ENCODE results near the gene GRID1.

Gene GRID1

DNA sequence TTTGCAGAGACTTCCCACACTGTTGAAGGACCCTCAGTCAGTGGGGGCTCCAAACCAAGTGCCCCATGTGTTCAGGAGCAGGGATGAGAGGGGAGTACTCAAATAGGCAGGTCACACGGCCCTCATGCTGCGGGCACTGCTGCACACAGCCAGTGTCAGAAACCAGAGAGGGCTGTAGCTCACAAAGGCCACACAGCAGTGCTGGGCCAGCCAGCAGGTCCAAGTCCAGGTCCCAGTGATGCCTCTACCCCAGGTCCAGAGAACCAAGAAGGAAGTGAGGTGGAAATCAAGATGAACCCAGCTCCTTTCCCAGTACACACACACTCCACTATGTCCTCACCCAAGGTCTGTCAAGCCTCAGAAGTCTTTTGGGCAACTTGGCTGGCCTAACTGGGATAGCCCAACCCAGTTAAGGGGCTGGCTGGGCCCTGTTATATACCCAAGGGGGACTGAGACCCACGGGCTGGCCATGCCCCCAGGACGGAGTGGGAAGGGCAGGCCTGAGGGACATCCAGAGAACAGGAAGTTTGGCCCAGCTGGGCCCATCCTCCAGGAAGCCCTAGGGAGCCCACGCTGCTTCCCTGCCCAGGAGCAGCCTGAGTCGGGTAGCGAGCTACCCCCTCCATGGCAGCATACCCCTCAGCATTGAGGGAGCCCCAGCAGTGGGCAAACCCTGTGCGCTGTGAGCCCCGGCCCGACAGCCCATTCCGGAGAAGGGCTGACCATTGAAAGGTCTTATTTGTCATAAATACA is 24.3 kb downstream of the GRID1 start:
- H3K9ac ChIP-seq (ENCODE audit: low read length): no peak overlapping the region
- H3F3A ChIP-seq (ENCODE audit: insufficient read depth, low read length): no peaks in the 10 kb centered on the region
- no peaks in the 10 kb centered on the region for H3K79me2 ChIP-seq (ENCODE audit: insufficient read depth, low read length)
- H3K27me3 ChIP-seq (ENCODE audit: insufficient read depth, low read length): no peaks in the 10 kb centered on the region; the same call in 1 of the 2 replicates
- H3K9me3 ChIP-seq (ENCODE audit: low read length): no peaks in the 10 kb centered on the region
- no peaks in the 10 kb centered on the region for H4K20me1 ChIP-seq (ENCODE audit: insufficient read depth, low read length)
- H3K9me2 ChIP-seq (ENCODE audit: low read depth, low read length): no peaks in the 10 kb centered on the region
- no peaks in the 10 kb centered on the region for H3K36me3 ChIP-seq (ENCODE audit: insufficient read depth, low read length)
- H3K4me1 ChIP-seq (ENCODE audit: insufficient read depth, low read length, severe bottlenecking): no peaks in the 10 kb centered on the region
- no peak overlapping the region for H2AFZ ChIP-seq (ENCODE audit: low read length)
- no peak overlapping the region for H3K4me3 ChIP-seq (ENCODE audit: low read depth, low read length, poor library complexity, severe bottlenecking)
- H3K4me2 ChIP-seq (ENCODE audit: low read length): no peak overlapping the region
- no peak for TF ChIP-seq EZH2 (IDR thresholded peaks at IDR 0.05; ENCODE audit: borderline replicate concordance, low read length)
- TF ChIP-seq, protein P1, sequence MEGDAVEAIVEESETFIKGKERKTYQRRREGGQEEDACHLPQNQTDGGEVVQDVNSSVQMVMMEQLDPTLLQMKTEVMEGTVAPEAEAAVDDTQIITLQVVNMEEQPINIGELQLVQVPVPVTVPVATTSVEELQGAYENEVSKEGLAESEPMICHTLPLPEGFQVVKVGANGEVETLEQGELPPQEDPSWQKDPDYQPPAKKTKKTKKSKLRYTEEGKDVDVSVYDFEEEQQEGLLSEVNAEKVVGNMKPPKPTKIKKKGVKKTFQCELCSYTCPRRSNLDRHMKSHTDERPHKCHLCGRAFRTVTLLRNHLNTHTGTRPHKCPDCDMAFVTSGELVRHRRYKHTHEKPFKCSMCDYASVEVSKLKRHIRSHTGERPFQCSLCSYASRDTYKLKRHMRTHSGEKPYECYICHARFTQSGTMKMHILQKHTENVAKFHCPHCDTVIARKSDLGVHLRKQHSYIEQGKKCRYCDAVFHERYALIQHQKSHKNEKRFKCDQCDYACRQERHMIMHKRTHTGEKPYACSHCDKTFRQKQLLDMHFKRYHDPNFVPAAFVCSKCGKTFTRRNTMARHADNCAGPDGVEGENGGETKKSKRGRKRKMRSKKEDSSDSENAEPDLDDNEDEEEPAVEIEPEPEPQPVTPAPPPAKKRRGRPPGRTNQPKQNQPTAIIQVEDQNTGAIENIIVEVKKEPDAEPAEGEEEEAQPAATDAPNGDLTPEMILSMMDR (IDR thresholded peaks at IDR 0.05; ENCODE audit: low read length): no peak
- no peak overlapping the region for H3K27ac ChIP-seq (ENCODE audit: low read depth, low read length, poor library complexity, severe bottlenecking)

- TF ChIP-seq, protein P1 (IDR thresholded peaks at IDR 0.05; ENCODE audit: low read length): no peak
- no peak for TF ChIP-seq EZH2 (IDR thresholded peaks at IDR 0.05; ENCODE audit: borderline replicate concordance, low read length)
Observed at GRCh38 chr10:86341361-86341811, 25.2 kb downstream of the GRID1 start.

DNA sequence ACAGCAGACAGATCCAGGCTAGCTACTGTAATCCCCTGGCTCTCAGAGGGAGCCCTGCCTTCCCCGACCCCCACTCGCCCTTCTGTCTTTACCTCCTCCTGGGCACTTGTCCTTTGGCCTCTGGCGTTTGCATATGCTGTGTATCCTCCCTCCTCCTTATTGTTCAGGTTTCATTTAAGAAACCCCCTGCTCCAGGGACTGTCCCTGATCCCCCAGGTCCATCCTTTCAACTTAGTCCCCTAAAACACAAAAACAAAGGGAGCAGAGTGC is 25.7 kb downstream of the GRID1 start:
- no peak overlapping the region for H3K27ac ChIP-seq (ENCODE audit: low read depth, low read length, poor library complexity, severe bottlenecking)

More at GRCh38 chr10:86341361-86341811, 25.2 kb downstream of the GRID1 start:
- Histone ChIP-seq H3K9me3 (ENCODE audit: low read length) (no peaks in the 10 kb centered on the region), H3K27ac (ENCODE audit: low read depth, low read length, poor library complexity, severe bottlenecking) (no peak overlapping the region), H3F3A (ENCODE audit: insufficient read depth, low read length) (no peaks in the 10 kb centered on the region), H3K9me2 (ENCODE audit: low read depth, low read length) (no peaks in the 10 kb centered on the region), H4K20me1 (ENCODE audit: insufficient read depth, low read length) (no peaks in the 10 kb centered on the region), H3K4me3 (ENCODE audit: low read depth, low read length, poor library complexity, severe bottlenecking) (no peak overlapping the region), H2AFZ (ENCODE audit: low read length) (no peak overlapping the region), H3K9ac (ENCODE audit: low read length) (no peak overlapping the region), H3K27me3 (ENCODE audit: insufficient read depth, low read length) (no peaks in the 10 kb centered on the region; the same call in 1 of the 2 replicates), H3K36me3 (ENCODE audit: insufficient read depth, low read length) (no peaks in the 10 kb centered on the region), H3K4me2 (ENCODE audit: low read length) (no peak overlapping the region), H3K4me1 (ENCODE audit: insufficient read depth, low read length, severe bottlenecking) (no peaks in the 10 kb centered on the region), H3K79me2 (ENCODE audit: insufficient read depth, low read length) (no peaks in the 10 kb centered on the region)

More for the DNA sequence above, 25.7 kb downstream of the GRID1 start:
- Histone ChIP-seq H3K9me3 (ENCODE audit: low read length) (no peaks in the 10 kb centered on the region), H3K4me1 (ENCODE audit: insufficient read depth, low read length, severe bottlenecking) (no peaks in the 10 kb centered on the region), H4K20me1 (ENCODE audit: insufficient read depth, low read length) (no peaks in the 10 kb centered on the region), H2AFZ (ENCODE audit: low read length) (no peak overlapping the region), H3K9me2 (ENCODE audit: low read depth, low read length) (no peaks in the 10 kb centered on the region), H3K4me3 (ENCODE audit: low read depth, low read length, poor library complexity, severe bottlenecking) (no peak overlapping the region), H3K79me2 (ENCODE audit: insufficient read depth, low read length) (no peaks in the 10 kb centered on the region), H3K4me2 (ENCODE audit: low read length) (no peak overlapping the region), H3K36me3 (ENCODE audit: insufficient read depth, low read length) (no peaks in the 10 kb centered on the region), H3F3A (ENCODE audit: insufficient read depth, low read length) (no peaks in the 10 kb centered on the region), H3K9ac (ENCODE audit: low read length) (no peak overlapping the region), H3K27me3 (ENCODE audit: insufficient read depth, low read length) (no peaks in the 10 kb centered on the region; the same call in 1 of the 2 replicates)
- TF ChIP-seq EZH2 (IDR thresholded peaks at IDR 0.05; ENCODE audit: borderline replicate concordance, low read length): no peak
- TF ChIP-seq, protein P1 (IDR thresholded peaks at IDR 0.05; ENCODE audit: low read length): no peak
